ENCODE results near the gene RTRAF. TPM values are rescaled to one million over a fixed set of nuclear protein-coding genes. Genes with fewer than 3 reads are reported as not detected.

The RTRAF gene
- total RNA-seq (2014; rRNA removed; shearing (Covaris generic)) = 321 and 401 TPM in 2 replicates

DNA sequence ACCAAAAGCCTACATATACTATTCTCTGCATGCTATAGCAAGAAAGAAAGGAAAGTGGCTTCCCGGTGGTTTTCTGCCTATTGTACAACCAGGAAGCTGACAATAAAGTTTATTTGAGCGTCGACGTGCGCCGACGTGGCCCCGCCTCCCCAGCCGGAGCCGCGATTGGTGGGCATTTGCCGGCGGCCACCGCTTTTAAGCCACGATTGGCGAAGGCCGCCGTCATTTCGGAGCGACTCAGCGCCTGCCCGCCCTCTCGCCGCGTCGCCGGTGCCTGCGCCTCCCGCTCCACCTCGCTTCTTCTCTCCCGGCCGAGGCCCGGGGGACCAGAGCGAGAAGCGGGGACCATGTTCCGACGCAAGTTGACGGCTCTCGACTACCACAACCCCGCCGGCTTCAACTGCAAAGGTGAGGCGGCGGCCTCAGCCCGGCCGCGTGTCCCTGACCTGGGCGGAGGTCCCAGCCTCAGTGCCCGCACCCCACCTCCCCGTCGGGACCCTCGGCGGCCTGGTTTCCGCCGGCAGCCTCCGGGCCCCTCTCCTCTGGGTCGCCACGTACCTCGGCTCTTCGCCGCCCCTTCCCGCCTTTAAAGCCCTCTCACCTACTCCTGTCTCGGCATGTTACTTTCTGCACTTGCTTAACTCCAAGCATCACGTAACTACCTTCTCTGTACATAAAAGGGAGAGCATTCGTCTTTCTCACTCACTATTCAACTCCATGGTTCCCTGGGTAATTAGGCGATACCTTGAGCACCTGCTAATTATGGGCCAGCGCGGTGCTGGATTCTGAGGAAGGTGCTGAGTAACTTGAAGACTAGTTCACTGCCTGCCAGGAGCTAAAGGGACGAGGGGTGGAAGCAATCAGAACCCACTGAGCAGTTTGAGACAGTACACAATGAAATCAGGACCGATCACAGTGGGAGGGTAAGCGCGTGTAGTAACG lies at the start of gene RTRAF:
Gene RTRAF (plus strand): TSS at position 254 of the 942 bp plus-strand sequence. CDS start 94 bp downstream, at position 348.
- Histone ChIP-seq H3K4me3 (ENCODE audit: insufficient read depth, low read depth, low read length) (peak within 1 kb of the TSS; percentile 97), H3K36me3 (replicated peaks; ENCODE audit: control insufficient read depth, insufficient read depth, low read length) (peaks cover 12% of the 10 kb centered on the region), H3K27me3 (ENCODE audit: control insufficient read depth, insufficient read depth, low read length) (no peaks in the 10 kb centered on the region)
- DNase-seq = peak; percentile 92

DNA sequence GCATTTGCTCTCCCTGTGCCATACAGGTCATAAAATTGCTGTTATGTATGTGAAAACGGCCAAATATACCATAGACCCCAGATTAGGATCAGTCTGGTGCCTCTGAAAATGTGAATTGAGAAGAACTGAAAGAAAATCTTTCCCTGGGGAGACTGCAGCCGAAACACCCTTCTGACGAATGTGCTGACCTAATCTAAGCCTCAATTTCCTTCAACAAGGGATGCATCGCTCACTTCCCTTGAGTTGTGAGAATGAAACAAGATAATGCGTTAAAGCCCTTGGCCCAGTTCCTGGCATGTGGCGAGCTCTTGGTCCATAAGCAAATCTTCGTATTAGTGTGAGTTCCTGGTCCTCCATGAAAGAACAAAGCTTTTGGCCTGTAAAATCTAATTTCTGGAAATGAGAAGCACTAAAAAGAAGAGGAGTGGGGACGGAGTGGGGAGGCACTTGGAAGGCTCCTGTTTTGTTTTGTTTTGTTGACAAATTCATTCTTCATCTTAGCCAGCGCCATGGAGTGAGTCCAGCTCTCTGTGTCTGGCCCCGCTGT lies 49.5 kb upstream of the RTRAF start:
- Histone ChIP-seq H3K27me3 (ENCODE audit: control insufficient read depth, insufficient read depth, low read length) (no peaks in the 10 kb centered on the region), H3K4me3 (ENCODE audit: insufficient read depth, low read depth, low read length) (no peak overlapping the region), H3K36me3 (replicated peaks; ENCODE audit: control insufficient read depth, insufficient read depth, low read length) (no peaks in the 10 kb centered on the region)
- no peak for DNase-seq

DNA sequence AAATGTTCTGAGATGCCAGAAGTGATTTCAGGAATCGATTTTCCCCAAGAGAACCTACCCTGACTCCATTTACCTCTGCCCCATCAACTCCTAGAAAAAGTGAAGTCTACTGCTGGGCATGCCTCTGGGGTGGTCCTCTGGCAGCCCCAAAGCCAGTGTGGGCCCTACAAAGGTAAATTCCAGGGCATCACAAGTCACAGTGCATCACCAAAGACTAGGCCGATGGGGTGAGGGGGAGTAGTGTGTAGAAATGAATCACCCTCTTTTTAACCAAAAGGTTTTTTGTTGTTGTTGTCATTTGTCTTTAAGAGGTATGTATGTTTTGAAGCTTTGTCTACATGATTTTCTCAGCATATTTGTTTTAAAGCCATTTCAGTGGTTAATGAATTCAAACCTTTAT lies 46.4 kb upstream of the RTRAF start:
- DNase-seq = no peak
- no peak overlapping the region for H3K4me3 ChIP-seq (ENCODE audit: insufficient read depth, low read depth, low read length)
- no peaks in the 10 kb centered on the region for H3K36me3 ChIP-seq (replicated peaks; ENCODE audit: control insufficient read depth, insufficient read depth, low read length)
- no peaks in the 10 kb centered on the region for H3K27me3 ChIP-seq (ENCODE audit: control insufficient read depth, insufficient read depth, low read length)

DNA sequence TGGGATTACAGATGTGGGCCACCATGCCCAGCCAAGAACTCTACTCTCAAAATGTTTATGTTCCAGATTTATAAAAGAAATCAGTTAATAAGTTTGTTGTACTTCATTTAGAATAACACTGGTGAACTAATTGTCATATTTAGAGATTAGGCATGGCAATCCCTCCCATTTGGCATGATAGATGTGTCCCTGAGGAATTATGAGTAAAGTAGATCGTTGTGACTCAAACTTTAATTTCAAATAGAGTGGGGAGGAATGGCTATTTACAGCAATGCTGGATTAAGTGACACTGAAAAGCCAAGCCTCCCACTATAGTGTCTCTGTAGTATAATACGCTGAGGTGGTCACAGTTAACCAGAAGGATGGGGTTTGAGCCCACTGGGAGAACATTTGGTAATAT lies 39.3 kb upstream of the RTRAF start:
- no peak for DNase-seq

DNA sequence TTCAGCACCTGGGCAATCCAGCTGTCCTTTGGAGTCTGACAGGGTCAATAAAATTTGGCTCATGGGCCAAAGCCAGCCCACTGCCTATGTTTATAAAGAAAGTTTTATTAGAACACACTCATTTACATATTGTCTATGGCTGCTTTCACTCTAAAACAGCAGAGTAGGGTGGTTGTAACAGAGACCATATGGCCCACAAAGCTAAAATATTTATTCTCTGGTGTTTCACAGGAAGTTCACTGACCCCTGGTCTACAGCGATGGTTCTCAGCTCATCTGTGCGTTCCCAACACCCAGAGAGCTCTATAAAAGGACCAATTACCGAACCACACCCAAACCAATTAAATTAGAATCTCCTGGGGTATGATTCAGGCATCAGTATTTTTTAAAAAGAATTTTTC lies 37.7 kb upstream of the RTRAF start:
- Histone ChIP-seq H3K27me3 (ENCODE audit: control insufficient read depth, insufficient read depth, low read length) (no peaks in the 10 kb centered on the region), H3K4me3 (ENCODE audit: insufficient read depth, low read depth, low read length) (no peak overlapping the region), H3K36me3 (replicated peaks; ENCODE audit: control insufficient read depth, insufficient read depth, low read length) (no peaks in the 10 kb centered on the region)
- DNase-seq = no peak

More for the DNA sequence above, 39.3 kb upstream of the RTRAF start:
- no peaks in the 10 kb centered on the region for H3K27me3 ChIP-seq (ENCODE audit: control insufficient read depth, insufficient read depth, low read length)
- no peaks in the 10 kb centered on the region for H3K36me3 ChIP-seq (replicated peaks; ENCODE audit: control insufficient read depth, insufficient read depth, low read length)
- no peak overlapping the region for H3K4me3 ChIP-seq (ENCODE audit: insufficient read depth, low read depth, low read length)

GRCh38 chr14:51954031-51954430 lies 35.3 kb upstream of the RTRAF start:
- H3K4me3 ChIP-seq (ENCODE audit: insufficient read depth, low read depth, low read length) = no peak overlapping the region
- DNase-seq = no peak
- H3K27me3 ChIP-seq (ENCODE audit: control insufficient read depth, insufficient read depth, low read length) = no peaks in the 10 kb centered on the region
- H3K36me3 ChIP-seq (replicated peaks; ENCODE audit: control insufficient read depth, insufficient read depth, low read length) = no peaks in the 10 kb centered on the region

DNA sequence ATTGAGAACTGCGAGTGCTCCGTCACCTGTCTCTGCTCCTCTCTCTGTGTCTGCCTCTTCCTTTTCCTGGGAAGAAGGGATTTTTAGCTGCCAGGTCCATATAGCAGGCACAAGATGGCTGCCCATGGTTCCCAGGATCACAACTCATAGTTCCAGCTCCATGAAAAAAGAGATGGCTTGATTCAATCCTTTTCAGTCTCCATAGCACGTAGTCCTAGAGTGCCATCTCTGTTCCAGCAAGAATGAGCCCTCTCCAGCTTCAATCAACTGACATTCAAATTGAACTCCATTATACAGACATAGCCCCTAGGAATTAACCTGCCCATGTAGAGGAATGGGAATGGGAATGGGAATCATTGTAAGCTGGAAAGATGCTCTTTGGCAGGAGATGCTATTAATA lies 34.7 kb upstream of the RTRAF start:
- Histone ChIP-seq H3K4me3 (ENCODE audit: insufficient read depth, low read depth, low read length) (no peak overlapping the region), H3K36me3 (replicated peaks; ENCODE audit: control insufficient read depth, insufficient read depth, low read length) (no peaks in the 10 kb centered on the region), H3K27me3 (ENCODE audit: control insufficient read depth, insufficient read depth, low read length) (no peaks in the 10 kb centered on the region)
- no peak for DNase-seq

- no peak overlapping the region for H3K4me3 ChIP-seq (ENCODE audit: insufficient read depth, low read depth, low read length)
- no peak for DNase-seq
- no peaks in the 10 kb centered on the region for H3K36me3 ChIP-seq (replicated peaks; ENCODE audit: control insufficient read depth, insufficient read depth, low read length)
- no peaks in the 10 kb centered on the region for H3K27me3 ChIP-seq (ENCODE audit: control insufficient read depth, insufficient read depth, low read length)
Observed at GRCh38 chr14:51957950-51958349, 31.4 kb upstream of the RTRAF start.

GRCh38 chr14:51959928-51960327 lies 29.4 kb upstream of the RTRAF start:
- Histone ChIP-seq H3K4me3 (ENCODE audit: insufficient read depth, low read depth, low read length) (no peak overlapping the region), H3K36me3 (replicated peaks; ENCODE audit: control insufficient read depth, insufficient read depth, low read length) (no peaks in the 10 kb centered on the region), H3K27me3 (ENCODE audit: control insufficient read depth, insufficient read depth, low read length) (no peaks in the 10 kb centered on the region)
- no peak for DNase-seq

- no peak overlapping the region for H3K4me3 ChIP-seq (ENCODE audit: insufficient read depth, low read depth, low read length)
- H3K27me3 ChIP-seq (ENCODE audit: control insufficient read depth, insufficient read depth, low read length) = no peaks in the 10 kb centered on the region
- H3K36me3 ChIP-seq (replicated peaks; ENCODE audit: control insufficient read depth, insufficient read depth, low read length) = no peaks in the 10 kb centered on the region
- no peak for DNase-seq
Observed at GRCh38 chr14:51960866-51961265, 28.5 kb upstream of the RTRAF start.

- Histone ChIP-seq H3K4me3 (ENCODE audit: insufficient read depth, low read depth, low read length) (no peak overlapping the region), H3K36me3 (replicated peaks; ENCODE audit: control insufficient read depth, insufficient read depth, low read length) (no peaks in the 10 kb centered on the region), H3K27me3 (ENCODE audit: control insufficient read depth, insufficient read depth, low read length) (no peaks in the 10 kb centered on the region)
- no peak for DNase-seq
Observed at GRCh38 chr14:51962711-51963110, 26.6 kb upstream of the RTRAF start.

- Histone ChIP-seq H3K4me3 (ENCODE audit: insufficient read depth, low read depth, low read length) (no peak overlapping the region), H3K27me3 (ENCODE audit: control insufficient read depth, insufficient read depth, low read length) (no peaks in the 10 kb centered on the region), H3K36me3 (replicated peaks; ENCODE audit: control insufficient read depth, insufficient read depth, low read length) (no peaks in the 10 kb centered on the region)
- DNase-seq = no peak
Observed at GRCh38 chr14:51963286-51963685, 26.1 kb upstream of the RTRAF start.

DNA sequence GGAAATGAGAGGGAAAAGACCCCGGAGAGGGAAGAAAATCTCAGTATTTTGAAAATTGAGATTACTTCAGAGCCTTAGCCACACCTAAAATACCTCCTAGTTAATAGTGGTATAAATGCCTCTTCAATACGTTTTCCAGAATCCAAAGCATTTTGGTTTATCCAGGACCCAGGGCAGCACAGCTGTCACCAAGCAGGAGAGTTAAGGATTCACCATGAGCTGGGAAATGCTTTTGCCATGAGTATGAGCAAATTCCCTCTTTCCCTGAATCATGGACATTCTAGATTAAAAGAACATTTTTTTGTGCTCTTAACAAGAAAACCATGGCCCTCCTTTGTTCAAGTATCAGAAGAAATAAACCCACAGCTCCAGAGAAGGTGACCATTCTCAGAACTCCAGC lies 21.8 kb upstream of the RTRAF start:
- no peaks in the 10 kb centered on the region for H3K27me3 ChIP-seq (ENCODE audit: control insufficient read depth, insufficient read depth, low read length)
- H3K36me3 ChIP-seq (replicated peaks; ENCODE audit: control insufficient read depth, insufficient read depth, low read length) = no peaks in the 10 kb centered on the region
- DNase-seq = no peak
- H3K4me3 ChIP-seq (ENCODE audit: insufficient read depth, low read depth, low read length) = no peak overlapping the region

DNA sequence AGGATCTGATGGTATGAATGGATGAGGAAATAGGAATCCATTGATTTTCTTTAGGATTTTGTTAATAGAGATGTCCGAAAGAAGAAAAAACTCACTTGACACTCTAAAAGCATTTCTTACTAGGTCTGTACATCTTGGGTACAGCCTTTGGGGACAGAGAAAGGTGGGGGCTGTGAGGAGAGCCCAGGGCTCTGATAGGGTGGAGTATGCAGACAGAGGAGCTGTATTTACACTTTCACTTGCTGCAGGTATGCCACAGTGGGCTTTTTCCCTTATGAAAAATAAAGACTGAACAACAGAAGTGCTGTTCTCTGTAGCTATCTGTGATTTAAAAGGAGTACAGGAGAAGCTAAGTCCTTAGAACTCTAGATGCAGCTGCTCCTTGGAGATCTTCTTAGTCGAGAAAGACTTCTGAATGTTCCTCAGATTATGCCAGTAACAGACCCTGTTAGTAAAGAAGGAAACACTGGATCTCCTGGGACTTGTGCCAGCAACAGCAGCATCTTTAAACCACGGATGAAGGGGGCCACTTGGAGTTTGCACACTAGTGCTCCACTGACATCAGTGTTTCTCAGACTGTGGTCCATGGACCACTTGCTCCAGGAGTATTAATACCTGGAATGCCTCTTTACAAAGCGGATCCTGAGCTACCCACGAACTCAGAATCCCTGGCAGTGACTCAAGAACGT lies 19.4 kb upstream of the RTRAF start:
- DNase-seq = no peak
- H3K27me3 ChIP-seq (ENCODE audit: control insufficient read depth, insufficient read depth, low read length) = no peaks in the 10 kb centered on the region
- H3K36me3 ChIP-seq (replicated peaks; ENCODE audit: control insufficient read depth, insufficient read depth, low read length) = no peaks in the 10 kb centered on the region
- H3K4me3 ChIP-seq (ENCODE audit: insufficient read depth, low read depth, low read length) = no peak overlapping the region

GRCh38 chr14:51972566-51972965 lies 16.8 kb upstream of the RTRAF start:
- DNase-seq = no peak
- no peaks in the 10 kb centered on the region for H3K27me3 ChIP-seq (ENCODE audit: control insufficient read depth, insufficient read depth, low read length)
- H3K36me3 ChIP-seq (replicated peaks; ENCODE audit: control insufficient read depth, insufficient read depth, low read length) = no peaks in the 10 kb centered on the region
- no peak overlapping the region for H3K4me3 ChIP-seq (ENCODE audit: insufficient read depth, low read depth, low read length)
